NCI-H345 (cell line): ENCODE data around the gene C11orf21.

Experiments used
- DNase-seq: peaks from one replicate; lab custom pipeline; 2025; lab: John Stamatoyannopoulos, UW

Gene C11orf21

DNA sequence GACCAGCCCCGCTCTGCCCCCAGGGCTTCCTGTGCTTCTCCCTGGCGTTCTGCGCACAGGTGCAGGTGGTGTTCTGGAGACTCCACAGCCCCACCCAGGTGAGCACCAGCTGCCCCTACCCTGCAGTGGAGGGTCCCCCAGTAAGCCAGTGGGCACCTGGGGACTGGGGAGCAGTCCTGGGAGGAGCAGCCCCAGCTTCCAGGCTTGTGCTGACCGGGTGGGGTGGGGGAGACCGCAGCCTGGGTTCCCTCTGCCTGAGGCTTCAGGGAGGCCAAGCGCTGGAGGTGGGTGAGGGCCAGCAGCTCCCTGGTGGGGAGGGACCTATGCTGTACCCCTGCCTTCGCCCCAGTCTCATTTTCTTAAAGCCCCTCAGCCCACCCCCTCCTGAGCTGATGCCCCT is 7.0 kb upstream of the C11orf21 start:
- DNase-seq = no peak

GRCh38 chr11:2307501-2308331 is 6.0 kb upstream of the C11orf21 start:
- DNase-seq = no peak

GRCh38 chr11:2306877-2307500 is 5.3 kb upstream of the C11orf21 start:
- DNase-seq = no peak

DNA sequence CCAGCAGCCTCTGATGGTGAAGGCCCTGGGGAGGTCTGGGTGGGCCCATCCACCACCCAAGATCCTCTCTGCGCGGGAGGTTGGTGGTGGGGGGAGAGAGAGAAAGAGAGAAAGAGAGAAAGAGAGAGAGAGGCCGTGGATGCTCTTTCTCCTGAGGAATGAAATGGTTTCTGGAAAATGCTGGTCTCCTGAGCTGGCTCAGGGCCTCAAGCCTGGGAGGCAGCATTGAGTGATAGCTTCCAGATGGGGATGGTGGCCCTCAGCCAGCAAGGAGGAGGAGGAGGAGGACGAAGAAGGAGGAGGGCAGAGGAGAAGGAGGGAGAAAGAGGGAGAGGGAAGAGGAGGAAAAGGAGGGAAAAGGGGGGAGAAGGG is 4.7 kb upstream of the C11orf21 start:
- no peak for DNase-seq

GRCh38 chr11:2305788-2306451 is 4.2 kb upstream of the C11orf21 start:
- DNase-seq = no peak

DNA sequence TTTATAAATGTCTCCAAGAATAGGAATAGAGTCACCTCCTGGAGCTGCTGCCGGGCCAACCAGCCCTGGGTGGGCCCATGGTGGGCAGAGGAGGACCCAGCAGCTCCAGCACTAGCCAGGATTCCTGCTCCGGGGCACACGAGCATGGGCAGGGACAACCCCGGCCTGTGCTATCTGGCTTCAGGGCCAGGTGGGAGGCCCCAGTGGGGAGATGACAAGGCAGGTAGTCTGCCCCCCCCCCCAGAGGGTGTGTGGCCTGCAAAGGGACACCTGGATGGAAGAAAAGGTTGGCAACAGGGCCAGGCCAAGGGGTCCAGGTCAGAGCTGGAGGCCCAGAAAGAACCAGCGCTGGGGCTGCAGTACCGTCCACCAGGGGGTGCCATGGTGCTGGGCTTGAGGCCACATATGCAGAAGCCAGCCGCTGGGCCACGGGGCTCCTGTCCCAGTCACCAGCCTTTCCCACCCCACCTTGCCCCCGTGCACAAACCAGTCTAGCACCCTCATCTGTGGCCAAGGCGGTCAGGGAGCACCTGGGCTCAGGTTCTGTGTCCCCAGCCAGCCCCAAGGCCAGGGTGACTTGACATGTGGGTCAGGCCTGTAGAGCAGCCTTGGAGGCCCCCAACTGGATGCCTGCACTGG is 3.5 kb upstream of the C11orf21 start:
- peak; percentile 61 for DNase-seq

DNA sequence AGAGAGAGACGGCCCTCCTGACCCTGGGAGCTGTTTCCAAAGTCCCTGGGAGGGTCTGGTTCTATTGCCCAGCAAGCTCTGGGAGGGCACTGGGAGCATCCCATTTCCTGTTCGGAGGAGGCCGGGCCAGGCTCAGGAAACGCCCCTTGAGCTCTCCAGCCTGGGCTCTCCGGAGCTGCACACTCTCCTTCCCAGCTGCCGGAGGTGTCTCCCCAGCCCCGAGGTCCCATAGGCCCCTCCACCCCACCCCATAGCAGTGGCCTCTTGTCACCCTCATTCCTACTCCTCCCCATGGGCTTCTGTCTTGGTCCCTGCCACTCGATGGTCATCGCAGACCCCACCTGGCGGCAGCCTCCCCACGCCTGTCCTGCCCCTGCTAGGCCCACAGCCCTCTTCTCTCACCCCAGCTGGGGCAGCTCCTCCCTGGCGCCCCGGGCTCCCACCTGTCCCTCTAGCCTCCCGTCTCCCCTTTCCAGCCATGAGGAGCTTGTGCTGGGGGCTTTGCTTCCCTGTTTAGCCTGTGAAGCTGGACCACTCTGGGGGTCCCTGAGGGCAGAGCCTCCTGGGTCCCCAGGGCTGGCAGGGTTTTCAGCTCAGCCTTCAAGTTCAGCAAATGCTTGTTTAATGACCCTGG is 2.9 kb upstream of the C11orf21 start:
- DNase-seq = no peak

DNA sequence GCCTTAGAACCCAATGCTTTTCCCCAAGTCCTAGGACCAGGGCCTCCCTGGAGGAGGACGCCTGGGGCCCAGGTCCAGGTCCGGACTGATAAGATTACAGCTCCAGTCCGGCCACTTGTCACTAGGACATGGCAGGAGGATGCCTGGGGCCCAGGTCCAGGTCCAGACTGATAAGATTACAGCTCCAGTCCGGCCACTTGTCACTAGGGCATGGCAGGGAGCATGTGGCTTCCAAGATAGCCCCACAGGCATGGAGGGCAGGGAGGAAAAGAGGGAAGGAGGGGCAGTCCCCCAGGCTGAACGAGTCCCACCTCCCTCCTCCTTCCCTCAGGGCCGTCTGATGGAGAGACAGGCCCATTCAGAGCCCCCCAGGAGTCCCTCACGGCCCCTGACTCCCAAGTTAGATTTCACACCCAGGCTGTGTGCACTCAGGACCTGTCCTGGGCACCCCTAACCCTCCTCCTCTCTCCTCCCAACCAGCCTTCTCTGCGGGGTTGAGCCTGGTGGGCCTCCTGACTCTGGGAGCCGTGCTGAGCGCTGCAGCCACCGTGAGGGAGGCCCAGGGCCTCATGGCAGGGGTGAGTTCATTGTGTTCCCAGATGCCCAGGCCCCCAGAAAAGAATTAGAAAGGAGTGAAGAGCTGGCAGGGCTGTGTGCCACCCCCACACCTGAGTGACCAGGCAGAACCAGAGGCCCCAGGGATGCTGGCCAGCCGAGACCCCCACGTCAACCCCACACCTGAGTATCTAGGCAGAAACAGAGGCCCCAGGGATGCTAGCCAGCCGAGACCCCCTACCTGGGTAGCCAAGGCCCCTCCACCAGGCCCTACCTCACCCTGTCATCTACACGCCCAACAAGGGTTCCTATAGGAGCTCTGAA is 2.1 kb upstream of the C11orf21 start:
- no peak for DNase-seq

DNA sequence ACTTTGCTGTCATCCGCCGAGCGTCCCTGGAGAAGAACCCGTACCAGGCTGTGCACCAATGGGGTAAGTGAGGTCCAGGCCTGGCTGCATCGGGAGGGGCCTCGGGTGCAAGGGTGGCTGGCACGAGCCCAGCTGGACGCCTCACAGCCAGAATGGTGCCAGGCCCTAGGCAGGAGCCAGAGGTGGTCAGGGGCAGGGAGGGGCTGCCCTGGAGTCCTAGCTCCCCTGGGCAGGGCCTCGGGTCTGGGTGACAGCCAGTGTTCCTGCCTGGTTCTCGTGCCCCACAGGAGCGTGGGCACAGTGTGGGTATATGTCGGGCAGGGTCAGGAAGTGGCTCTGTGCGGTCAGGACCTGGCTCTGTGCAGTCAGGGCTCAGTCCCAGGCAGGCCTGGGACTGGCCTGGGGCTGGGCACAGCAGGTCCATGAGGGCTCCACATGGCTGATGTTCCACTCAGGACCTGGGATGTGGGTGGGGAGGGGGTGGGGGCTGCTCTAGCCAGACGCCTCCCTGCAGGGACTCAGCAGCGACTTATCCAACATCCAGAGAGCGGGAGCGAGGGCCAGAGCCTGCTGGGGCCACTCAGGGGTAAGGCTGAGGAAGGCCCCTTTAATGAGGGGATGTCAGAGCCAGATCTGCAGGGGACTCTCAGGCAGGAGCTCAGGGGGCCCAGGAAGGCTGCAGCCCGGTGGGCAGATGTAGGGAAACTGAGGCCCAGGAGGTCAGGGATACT is 1.3 kb upstream of the C11orf21 start:
- no peak for DNase-seq

DNA sequence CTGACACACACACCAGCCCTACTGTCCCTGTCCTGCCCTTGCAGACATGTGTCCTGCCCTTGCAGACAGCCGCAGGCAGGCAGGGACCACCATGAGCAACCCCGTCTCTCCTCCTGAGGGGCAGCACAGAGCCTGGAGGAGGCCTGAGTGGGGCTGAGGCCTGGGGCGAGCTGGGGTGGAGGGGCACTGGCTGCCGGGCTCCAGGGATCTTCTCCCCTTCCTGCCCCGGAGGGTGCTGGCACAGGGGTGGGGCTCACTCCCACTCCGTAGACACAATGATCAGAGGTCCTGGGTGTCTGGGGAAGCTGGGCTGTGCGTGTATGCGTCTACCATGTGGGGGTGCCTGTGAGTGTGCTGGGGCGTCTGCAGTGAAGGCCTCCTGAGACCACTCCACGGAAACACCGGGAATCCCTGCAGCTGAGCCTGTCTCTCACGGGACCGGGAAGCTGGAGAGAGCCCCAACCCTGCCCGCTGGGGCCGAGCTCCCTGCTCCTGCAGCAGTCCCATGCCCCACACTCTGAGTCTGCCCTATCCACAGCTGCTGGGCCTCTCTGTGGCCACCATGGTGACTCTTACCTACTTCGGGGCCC is 683 bp upstream of the C11orf21 start:
- no peak for DNase-seq

GRCh38 chr11:2300936-2301630 is 635 bp downstream of the C11orf21 start:
- no peak for DNase-seq

- no peak for DNase-seq
These were observed 1.3 kb downstream of the C11orf21 start for GRCh38 chr11:2300290-2300935.

GRCh38 chr11:2299773-2300172 is 1.9 kb downstream of the C11orf21 start:
- DNase-seq = no peak

- DNase-seq = peak; percentile 84
These were observed 2.6 kb downstream of the C11orf21 start for GRCh38 chr11:2298795-2299761.

DNA sequence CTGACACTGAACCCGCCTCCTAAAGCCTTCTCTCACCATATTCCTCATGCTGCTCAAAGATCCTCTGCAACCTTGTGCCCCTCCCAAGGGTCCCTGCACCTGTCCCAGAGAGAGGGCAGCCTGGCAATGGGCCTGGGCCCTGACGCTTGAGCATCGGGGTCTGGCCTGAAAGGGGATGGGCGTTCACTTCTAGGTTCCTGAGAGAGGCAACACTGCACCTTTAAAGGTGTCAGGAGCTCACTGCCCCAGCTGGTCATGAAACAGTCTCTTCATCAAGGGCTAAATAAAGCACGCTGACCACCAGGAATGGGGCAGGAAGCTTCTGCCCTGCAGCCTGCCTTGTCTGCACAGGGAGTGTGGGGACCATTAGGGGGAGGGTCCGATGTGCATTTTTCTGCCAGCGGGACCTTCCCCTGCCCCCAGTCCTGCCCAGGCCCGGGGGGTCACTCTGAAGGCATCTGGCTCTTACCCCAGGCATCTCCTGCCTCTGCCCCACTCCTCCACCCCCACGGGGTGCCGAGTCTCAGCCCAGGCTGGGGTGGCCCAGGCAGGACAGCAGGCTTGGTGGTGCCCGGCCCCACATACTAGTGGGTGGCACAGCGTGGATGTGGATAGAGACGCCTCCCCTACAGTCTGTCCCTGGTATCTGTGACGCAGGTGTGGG is 3.5 kb downstream of the C11orf21 start:
- DNase-seq = no peak

GRCh38 chr11:2297623-2298030 is 4.1 kb downstream of the C11orf21 start:
- DNase-seq = no peak
